GM23338 (cell line): Measurements from ENCODE around the gene CDC42BPB. TPM values are rescaled to one million over a fixed set of nuclear protein-coding genes. Genes with fewer than 3 reads are reported as not detected.

Experiments
- ATAC-seq: fragments of 200-7000 bp; cut with Tn5 transposase; 3 replicates; pipeline ENCODE4 v1.9.1; 2020
- DNase-seq: peaks from one replicate; pipeline ENCODE4 v3.0.0-alpha.2; 2015; ENCODE audit warnings: low spot score
- H2AFZ ChIP-seq: fragments of 200-600 bp; sonication (generic); 2 replicates; pipeline ENCODE4 v1.8.0; 2016; ENCODE audit warnings: antibody characterized with exemption, mild to moderate bottlenecking, moderate library complexity
- H3F3A ChIP-seq: fragments of 200-600 bp; sonication (generic); replicated peaks from 2 replicates; pipeline ENCODE4 v1.8.0; 2017; ENCODE audit warnings: antibody characterized with exemption, mixed run types, low read depth
- H3K27ac ChIP-seq: fragments of 200-600 bp; sonication (generic); 2 replicates; pipeline ENCODE4 v1.6.1; 2016; ENCODE audit warnings: low read depth
- H3K27me3 ChIP-seq: fragments of 200-600 bp; sonication (generic); 2 replicates; pipeline ENCODE4 v1.8.0; 2016; ENCODE audit warnings: mild to moderate bottlenecking, mixed run types, moderate library complexity; ENCODE audit not compliant: insufficient read depth
- H3K36me3 ChIP-seq: fragments of 200-600 bp; sonication (generic); 2 replicates; pipeline ENCODE4 v1.8.0; 2016; ENCODE audit warnings: mild to moderate bottlenecking; ENCODE audit not compliant: insufficient read depth
- H3K4me1 ChIP-seq: fragments of 200-600 bp; sonication (generic); 2 replicates; pipeline ENCODE4 v1.8.0; 2016; ENCODE audit warnings: mild to moderate bottlenecking, moderate library complexity; ENCODE audit not compliant: insufficient read depth
- H3K4me2 ChIP-seq: fragments of 200-600 bp; sonication (generic); 2 replicates; pipeline ENCODE4 v1.7.1; 2017; ENCODE audit warnings: mixed run types
- H3K4me3 ChIP-seq: fragments of 200-600 bp; sonication (generic); 2 replicates; pipeline ENCODE4 v1.6.1; 2016; ENCODE audit warnings: mixed run types
- H3K79me2 ChIP-seq: fragments of 200-600 bp; sonication (generic); replicated peaks from 2 replicates; pipeline ENCODE4 v1.8.0; 2017; ENCODE audit warnings: mild to moderate bottlenecking; ENCODE audit not compliant: insufficient read depth
- H3K9me2 ChIP-seq: fragments of 200-600 bp; sonication (generic); 2 replicates; pipeline ENCODE4 v1.8.0; 2017; ENCODE audit not compliant: insufficient read depth
- H4K20me1 ChIP-seq: fragments of 200-600 bp; sonication (generic); replicated peaks from 2 replicates; pipeline ENCODE4 v1.8.0; 2017; ENCODE audit warnings: mild to moderate bottlenecking; ENCODE audit not compliant: insufficient read depth
- H3K27ac Mint-ChIP-seq: 2 replicates; pipeline ENCODE4 v1.8.0; 2020; ENCODE audit warnings: inconsistent platforms, mild to moderate bottlenecking, moderate library complexity, mixed read lengths
- H3K27me3 Mint-ChIP-seq: 3 replicates; pipeline ENCODE4 v1.8.0; 2022; ENCODE audit warnings: low read depth, mild to moderate bottlenecking, moderate library complexity, mixed read lengths, inconsistent platforms; ENCODE audit not compliant: insufficient read depth, poor library complexity
- H3K36me3 Mint-ChIP-seq: 3 replicates; pipeline ENCODE4 v1.8.0; 2021; ENCODE audit warnings: low read depth, mild to moderate bottlenecking, inconsistent platforms, moderate library complexity, mixed read lengths
- H3K4me1 Mint-ChIP-seq: 3 replicates; pipeline ENCODE4 v1.8.0; 2020; ENCODE audit warnings: mild to moderate bottlenecking, inconsistent platforms, mixed read lengths
- H3K4me3 Mint-ChIP-seq: 3 replicates; pipeline ENCODE4 v1.8.0; 2021; ENCODE audit warnings: moderate library complexity, mild to moderate bottlenecking, inconsistent platforms, mixed read lengths
- H3K9me3 Mint-ChIP-seq: 3 replicates; pipeline ENCODE4 v1.8.0; 2020; ENCODE audit warnings: moderate library complexity, mild to moderate bottlenecking, inconsistent platforms, mixed read lengths
- CREB1 ChIP-seq: fragments of 250-450 bp; sonication (Bioruptor Pico); IDR thresholded peaks from 2 replicates; pipeline ENCODE4 v1.5.0; 2020; ENCODE audit warnings: low read depth, mild to moderate bottlenecking, moderate library complexity
- EZH2 ChIP-seq: fragments of 200-600 bp; sonication (generic); IDR thresholded peaks from one replicate; pipeline ENCODE4 v1.8.0; 2017; ENCODE audit warnings: antibody characterized with exemption, mild to moderate bottlenecking, low read depth; ENCODE audit not compliant: unreplicated experiment
- EZH2phosphoT487 ChIP-seq: fragments of 200-600 bp; sonication (generic); IDR thresholded peaks from one replicate; pipeline ENCODE4 v1.8.1; 2018; ENCODE audit warnings: antibody characterized with exemption; ENCODE audit not compliant: unreplicated experiment
- JUNB ChIP-seq: IDR thresholded peaks from one replicate; pipeline ENCODE4 v1.6.1; 2016; ENCODE audit warnings: antibody characterized with exemption; ENCODE audit not compliant: unreplicated experiment
- NANOG ChIP-seq: IDR thresholded peaks from 2 replicates; pipeline ENCODE4 v1.6.1; 2016; ENCODE audit warnings: antibody characterized with exemption, borderline replicate concordance
- POLR2AphosphoS5 ChIP-seq: IDR thresholded peaks from 2 replicates; pipeline ENCODE4 v1.6.1; 2016; ENCODE audit warnings: antibody characterized with exemption, low read depth
- STAT1 ChIP-seq: IDR thresholded peaks from one replicate; pipeline ENCODE4 v1.6.1; 2016; ENCODE audit warnings: antibody characterized with exemption; ENCODE audit not compliant: unreplicated experiment
- ZNF114 ChIP-seq: fragments of 250-450 bp; sonication (Bioruptor Pico); IDR thresholded peaks from 2 replicates; pipeline ENCODE4 v1.5.0; 2020; ENCODE audit warnings: mild to moderate bottlenecking, moderate library complexity
- ZNF331 ChIP-seq: fragments of 250-450 bp; sonication (Bioruptor Pico); IDR thresholded peaks from 2 replicates; pipeline ENCODE4 v1.5.0; 2020; ENCODE audit warnings: low read depth, mild to moderate bottlenecking, moderate library complexity
- polyA plus RNA-seq: library from polyadenylated mRNA; unstranded; fragments of >200 nt; fragmentation: Nextera tagmentation; extraction: Ambion mirVana; gene quantifications from 2 replicates; pipeline ENCODE4 v1.2.1, GENCODE V29; 2016
- total RNA-seq: library from RNA; depleted of rRNA; stranded (reverse); fragments of >200 nt; shearing (Covaris generic); gene quantifications from 2 replicates; pipeline ENCODE4 v1.2.3, GENCODE V29; 2014
- TF ChIP-seq, protein P1 (sequence below): fragments of 250-450 bp; sonication (Bioruptor Pico); IDR thresholded peaks from 2 replicates; pipeline ENCODE4 v1.5.0; 2020; ENCODE audit warnings: mild to moderate bottlenecking, moderate library complexity
- TF ChIP-seq, protein P2 (sequence below): IDR thresholded peaks from one replicate; pipeline ENCODE4 v1.6.1; 2018; ENCODE audit warnings: antibody characterized with exemption; ENCODE audit not compliant: unreplicated experiment
- TF ChIP-seq, protein P3 (sequence below): IDR thresholded peaks from 2 replicates; pipeline ENCODE4 v1.6.1; 2016; ENCODE audit warnings: antibody characterized with exemption
- TF ChIP-seq, protein P4 (sequence below), 2 experiments: fragments of 200-600 bp in 1 of 2; sonication (generic) in 1 of 2; conservative IDR thresholded peaks; 2 replicates each; pipeline versions ENCODE4 v1.5.1 to v1.6.1; 2016 to 2017; ENCODE audit warnings: antibody characterized with exemption in 2 of 2, low read depth in 2 of 2, mild to moderate bottlenecking in 2 of 2, moderate library complexity in 1 of 2

The CDC42BPB gene
- total and polyA plus RNA-seq, 2 experiments from 2014 or later = 12.3 to 127 TPM

DNA sequence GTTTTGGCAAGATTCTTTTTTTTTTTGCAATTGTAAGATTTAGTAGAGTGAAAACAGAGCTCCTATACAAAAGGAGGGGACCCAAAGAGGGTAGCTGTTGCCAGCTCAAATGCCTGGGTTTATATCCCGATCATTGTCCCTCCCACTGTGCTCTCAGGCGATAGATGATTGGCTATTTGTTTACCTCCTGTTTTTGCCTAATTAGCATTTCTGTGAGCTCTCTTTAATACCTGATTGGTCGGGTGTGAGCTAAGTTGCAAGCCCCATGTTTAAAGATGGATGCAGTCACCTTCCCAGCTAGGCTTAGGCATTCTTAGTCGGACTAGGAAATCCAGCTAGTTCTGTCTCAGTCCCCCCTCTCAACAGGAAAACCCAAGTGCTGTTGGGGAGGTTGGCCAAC is 39.0 kb upstream of the CDC42BPB start:
- Histone ChIP-seq H4K20me1 (no peaks in the 10 kb centered on the region), H3K79me2 (no peaks in the 10 kb centered on the region), H2AFZ (no peak overlapping the region), H3K27ac (no peak overlapping the region), H3K9me2 (no peaks in the 10 kb centered on the region), H3K36me3 (no peaks in the 10 kb centered on the region), H3K4me2 (no peak overlapping the region), H3K4me3 (no peak overlapping the region), H3F3A (0 out of 2 replicates have a peak, but pooled peaks cover 4% of the 10 kb centered on the region), H3K27me3 (peaks cover 6% of the 10 kb centered on the region), H3K4me1 (peaks cover 5% of the 10 kb centered on the region; the same call in 1 of the 2 replicates)
- no peak for DNase-seq
- H3K9me3 Mint-ChIP-seq = no peaks in the 10 kb centered on the region
- ATAC-seq = no peak
- no peak overlapping the region; the same call in 1 of the 2 replicates for H3K27ac Mint-ChIP-seq
- H3K27me3 Mint-ChIP-seq = peaks cover 29% of the 10 kb centered on the region
- H3K4me1 Mint-ChIP-seq = peaks cover 12% of the 10 kb centered on the region
- TF ChIP-seq POLR2AphosphoS5 (no peak), STAT1 (no peak), ZNF114 (CRISPR knock-in tag) (no peak), EZH2 (no peak), EZH2phosphoT487 (no peak), NANOG (no peak), JUNB (no peak), ZNF331 (CRISPR knock-in tag) (no peak), CREB1 (CRISPR knock-in tag) (no peak)
- TF ChIP-seq, protein P1, sequence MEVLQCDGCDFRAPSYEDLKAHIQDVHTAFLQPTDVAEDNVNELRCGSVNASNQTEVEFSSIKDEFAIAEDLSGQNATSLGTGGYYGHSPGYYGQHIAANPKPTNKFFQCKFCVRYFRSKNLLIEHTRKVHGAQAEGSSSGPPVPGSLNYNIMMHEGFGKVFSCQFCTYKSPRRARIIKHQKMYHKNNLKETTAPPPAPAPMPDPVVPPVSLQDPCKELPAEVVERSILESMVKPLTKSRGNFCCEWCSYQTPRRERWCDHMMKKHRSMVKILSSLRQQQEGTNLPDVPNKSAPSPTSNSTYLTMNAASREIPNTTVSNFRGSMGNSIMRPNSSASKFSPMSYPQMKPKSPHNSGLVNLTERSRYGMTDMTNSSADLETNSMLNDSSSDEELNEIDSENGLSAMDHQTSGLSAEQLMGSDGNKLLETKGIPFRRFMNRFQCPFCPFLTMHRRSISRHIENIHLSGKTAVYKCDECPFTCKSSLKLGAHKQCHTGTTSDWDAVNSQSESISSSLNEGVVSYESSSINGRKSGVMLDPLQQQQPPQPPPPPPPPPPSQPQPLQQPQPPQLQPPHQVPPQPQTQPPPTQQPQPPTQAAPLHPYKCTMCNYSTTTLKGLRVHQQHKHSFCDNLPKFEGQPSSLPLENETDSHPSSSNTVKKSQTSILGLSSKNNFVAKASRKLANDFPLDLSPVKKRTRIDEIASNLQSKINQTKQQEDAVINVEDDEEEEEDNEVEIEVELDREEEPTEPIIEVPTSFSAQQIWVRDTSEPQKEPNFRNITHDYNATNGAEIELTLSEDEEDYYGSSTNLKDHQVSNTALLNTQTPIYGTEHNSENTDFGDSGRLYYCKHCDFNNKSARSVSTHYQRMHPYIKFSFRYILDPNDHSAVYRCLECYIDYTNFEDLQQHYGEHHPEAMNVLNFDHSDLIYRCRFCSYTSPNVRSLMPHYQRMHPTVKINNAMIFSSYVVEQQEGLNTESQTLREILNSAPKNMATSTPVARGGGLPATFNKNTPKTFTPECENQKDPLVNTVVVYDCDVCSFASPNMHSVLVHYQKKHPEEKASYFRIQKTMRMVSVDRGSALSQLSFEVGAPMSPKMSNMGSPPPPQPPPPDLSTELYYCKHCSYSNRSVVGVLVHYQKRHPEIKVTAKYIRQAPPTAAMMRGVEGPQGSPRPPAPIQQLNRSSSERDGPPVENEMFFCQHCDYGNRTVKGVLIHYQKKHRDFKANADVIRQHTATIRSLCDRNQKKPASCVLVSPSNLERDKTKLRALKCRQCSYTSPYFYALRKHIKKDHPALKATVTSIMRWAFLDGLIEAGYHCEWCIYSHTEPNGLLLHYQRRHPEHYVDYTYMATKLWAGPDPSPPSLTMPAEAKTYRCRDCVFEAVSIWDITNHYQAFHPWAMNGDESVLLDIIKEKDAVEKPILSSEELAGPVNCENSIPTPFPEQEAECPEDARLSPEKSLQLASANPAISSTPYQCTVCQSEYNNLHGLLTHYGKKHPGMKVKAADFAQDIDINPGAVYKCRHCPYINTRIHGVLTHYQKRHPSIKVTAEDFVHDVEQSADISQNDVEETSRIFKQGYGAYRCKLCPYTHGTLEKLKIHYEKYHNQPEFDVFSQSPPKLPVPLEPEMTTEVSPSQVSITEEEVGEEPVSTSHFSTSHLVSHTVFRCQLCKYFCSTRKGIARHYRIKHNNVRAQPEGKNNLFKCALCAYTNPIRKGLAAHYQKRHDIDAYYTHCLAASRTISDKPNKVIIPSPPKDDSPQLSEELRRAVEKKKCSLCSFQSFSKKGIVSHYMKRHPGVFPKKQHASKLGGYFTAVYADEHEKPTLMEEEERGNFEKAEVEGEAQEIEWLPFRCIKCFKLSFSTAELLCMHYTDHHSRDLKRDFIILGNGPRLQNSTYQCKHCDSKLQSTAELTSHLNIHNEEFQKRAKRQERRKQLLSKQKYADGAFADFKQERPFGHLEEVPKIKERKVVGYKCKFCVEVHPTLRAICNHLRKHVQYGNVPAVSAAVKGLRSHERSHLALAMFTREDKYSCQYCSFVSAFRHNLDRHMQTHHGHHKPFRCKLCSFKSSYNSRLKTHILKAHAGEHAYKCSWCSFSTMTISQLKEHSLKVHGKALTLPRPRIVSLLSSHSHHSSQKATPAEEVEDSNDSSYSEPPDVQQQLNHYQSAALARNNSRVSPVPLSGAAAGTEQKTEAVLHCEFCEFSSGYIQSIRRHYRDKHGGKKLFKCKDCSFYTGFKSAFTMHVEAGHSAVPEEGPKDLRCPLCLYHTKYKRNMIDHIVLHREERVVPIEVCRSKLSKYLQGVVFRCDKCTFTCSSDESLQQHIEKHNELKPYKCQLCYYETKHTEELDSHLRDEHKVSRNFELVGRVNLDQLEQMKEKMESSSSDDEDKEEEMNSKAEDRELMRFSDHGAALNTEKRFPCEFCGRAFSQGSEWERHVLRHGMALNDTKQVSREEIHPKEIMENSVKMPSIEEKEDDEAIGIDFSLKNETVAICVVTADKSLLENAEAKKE (CRISPR knock-in tag) = no peak
- TF ChIP-seq, protein P2, sequence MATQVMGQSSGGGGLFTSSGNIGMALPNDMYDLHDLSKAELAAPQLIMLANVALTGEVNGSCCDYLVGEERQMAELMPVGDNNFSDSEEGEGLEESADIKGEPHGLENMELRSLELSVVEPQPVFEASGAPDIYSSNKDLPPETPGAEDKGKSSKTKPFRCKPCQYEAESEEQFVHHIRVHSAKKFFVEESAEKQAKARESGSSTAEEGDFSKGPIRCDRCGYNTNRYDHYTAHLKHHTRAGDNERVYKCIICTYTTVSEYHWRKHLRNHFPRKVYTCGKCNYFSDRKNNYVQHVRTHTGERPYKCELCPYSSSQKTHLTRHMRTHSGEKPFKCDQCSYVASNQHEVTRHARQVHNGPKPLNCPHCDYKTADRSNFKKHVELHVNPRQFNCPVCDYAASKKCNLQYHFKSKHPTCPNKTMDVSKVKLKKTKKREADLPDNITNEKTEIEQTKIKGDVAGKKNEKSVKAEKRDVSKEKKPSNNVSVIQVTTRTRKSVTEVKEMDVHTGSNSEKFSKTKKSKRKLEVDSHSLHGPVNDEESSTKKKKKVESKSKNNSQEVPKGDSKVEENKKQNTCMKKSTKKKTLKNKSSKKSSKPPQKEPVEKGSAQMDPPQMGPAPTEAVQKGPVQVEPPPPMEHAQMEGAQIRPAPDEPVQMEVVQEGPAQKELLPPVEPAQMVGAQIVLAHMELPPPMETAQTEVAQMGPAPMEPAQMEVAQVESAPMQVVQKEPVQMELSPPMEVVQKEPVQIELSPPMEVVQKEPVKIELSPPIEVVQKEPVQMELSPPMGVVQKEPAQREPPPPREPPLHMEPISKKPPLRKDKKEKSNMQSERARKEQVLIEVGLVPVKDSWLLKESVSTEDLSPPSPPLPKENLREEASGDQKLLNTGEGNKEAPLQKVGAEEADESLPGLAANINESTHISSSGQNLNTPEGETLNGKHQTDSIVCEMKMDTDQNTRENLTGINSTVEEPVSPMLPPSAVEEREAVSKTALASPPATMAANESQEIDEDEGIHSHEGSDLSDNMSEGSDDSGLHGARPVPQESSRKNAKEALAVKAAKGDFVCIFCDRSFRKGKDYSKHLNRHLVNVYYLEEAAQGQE = no peak
- TF ChIP-seq, protein P3, sequence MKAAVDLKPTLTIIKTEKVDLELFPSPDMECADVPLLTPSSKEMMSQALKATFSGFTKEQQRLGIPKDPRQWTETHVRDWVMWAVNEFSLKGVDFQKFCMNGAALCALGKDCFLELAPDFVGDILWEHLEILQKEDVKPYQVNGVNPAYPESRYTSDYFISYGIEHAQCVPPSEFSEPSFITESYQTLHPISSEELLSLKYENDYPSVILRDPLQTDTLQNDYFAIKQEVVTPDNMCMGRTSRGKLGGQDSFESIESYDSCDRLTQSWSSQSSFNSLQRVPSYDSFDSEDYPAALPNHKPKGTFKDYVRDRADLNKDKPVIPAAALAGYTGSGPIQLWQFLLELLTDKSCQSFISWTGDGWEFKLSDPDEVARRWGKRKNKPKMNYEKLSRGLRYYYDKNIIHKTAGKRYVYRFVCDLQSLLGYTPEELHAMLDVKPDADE = no peak
- TF ChIP-seq, protein P4, sequence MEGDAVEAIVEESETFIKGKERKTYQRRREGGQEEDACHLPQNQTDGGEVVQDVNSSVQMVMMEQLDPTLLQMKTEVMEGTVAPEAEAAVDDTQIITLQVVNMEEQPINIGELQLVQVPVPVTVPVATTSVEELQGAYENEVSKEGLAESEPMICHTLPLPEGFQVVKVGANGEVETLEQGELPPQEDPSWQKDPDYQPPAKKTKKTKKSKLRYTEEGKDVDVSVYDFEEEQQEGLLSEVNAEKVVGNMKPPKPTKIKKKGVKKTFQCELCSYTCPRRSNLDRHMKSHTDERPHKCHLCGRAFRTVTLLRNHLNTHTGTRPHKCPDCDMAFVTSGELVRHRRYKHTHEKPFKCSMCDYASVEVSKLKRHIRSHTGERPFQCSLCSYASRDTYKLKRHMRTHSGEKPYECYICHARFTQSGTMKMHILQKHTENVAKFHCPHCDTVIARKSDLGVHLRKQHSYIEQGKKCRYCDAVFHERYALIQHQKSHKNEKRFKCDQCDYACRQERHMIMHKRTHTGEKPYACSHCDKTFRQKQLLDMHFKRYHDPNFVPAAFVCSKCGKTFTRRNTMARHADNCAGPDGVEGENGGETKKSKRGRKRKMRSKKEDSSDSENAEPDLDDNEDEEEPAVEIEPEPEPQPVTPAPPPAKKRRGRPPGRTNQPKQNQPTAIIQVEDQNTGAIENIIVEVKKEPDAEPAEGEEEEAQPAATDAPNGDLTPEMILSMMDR (conservative IDR thresholded peaks at IDR 0.05; ENCODE audit: low read depth in 2 of 2) = no peak
- H3K36me3 Mint-ChIP-seq = no peaks in the 10 kb centered on the region
- no peak overlapping the region; the same call in 2 of the 3 replicates for H3K4me3 Mint-ChIP-seq
